ENCODE data around the gene OSBP2.

DNA sequence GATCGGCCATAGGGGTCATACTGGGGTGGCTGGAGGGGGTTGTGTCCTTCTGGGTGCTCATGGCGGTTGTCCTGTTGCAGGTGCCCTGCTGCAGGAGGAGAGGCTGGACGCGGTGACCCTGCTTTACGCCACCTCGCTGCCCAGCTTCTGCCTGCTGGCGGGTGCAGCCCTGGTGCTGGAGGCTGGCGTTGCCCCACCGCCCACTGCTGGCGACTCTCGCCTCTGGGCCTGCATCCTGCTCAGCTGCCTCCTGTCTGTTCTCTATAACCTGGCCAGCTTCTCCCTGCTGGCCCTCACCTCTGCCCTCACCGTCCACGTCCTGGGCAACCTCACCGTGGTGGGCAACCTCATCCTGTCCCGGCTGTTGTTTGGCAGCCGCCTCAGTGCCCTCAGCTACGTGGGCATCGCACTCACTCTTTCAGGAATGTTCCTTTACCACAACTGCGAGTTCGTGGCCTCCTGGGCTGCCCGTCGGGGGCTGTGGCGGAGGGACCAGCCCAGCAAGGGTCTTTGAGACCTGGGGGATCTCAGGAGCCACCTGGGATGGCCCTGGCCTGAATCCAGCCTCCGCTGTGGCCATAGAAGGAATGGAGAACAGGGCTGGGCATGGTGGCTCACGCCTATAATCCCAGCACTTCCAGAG, 48.0 kb upstream of the OSBP2 start:
- TF ChIP-seq TAF1 (IDR thresholded peaks at IDR 0.05; ENCODE audit: borderline replicate concordance, insufficient read depth, low read length) (no peak), POLR2AphosphoS5 (IDR thresholded peaks at IDR 0.05; ENCODE audit: low read depth, low read length) (no peak), SIN3A (IDR thresholded peaks at IDR 0.05; ENCODE audit: borderline replicate concordance, insufficient read depth, low read length) (no peak)

Measured in PFSK-1 (cell line).